Duodenal mucosa (tissue), 2 donors: Measurements from ENCODE around the gene SH3TC1.

Source experiments
- H3K27ac ChIP-seq: one replicate; pipeline ENCODE4 v1.7.0; 2013; ENCODE audit warnings: low read depth, low read length
- H3K27me3 ChIP-seq, 2 donors: one replicate each; pipeline ENCODE4 v1.7.0; 2013; ENCODE audit warnings: low read length in 2 of 2, control low read depth in 1 of 2; ENCODE audit not compliant: insufficient read depth in 2 of 2, control insufficient read depth in 1 of 2
- H3K36me3 ChIP-seq, 2 donors: one replicate each; pipeline ENCODE4 v1.7.0; 2013; ENCODE audit warnings: low read length in 2 of 2, control low read depth in 1 of 2; ENCODE audit not compliant: insufficient read depth in 2 of 2, control insufficient read depth in 1 of 2
- H3K4me1 ChIP-seq, 2 donors: one replicate each; pipeline ENCODE4 v1.7.0; 2013; ENCODE audit warnings: low read length in 2 of 2, control low read depth in 1 of 2; ENCODE audit not compliant: insufficient read depth in 2 of 2, control insufficient read depth in 1 of 2
- H3K4me3 ChIP-seq, 2 donors: one replicate each; pipeline ENCODE4 v1.7.0; 2013; ENCODE audit warnings: low read length in 2 of 2, low read depth in 1 of 2
- H3K9ac ChIP-seq, 2 donors: one replicate each; pipeline ENCODE4 v1.7.0; 2013; ENCODE audit warnings: low read length in 2 of 2, low read depth in 1 of 2
- H3K9me3 ChIP-seq, 2 donors: one replicate each; pipeline ENCODE4 v1.7.0; 2013; ENCODE audit warnings: low read length in 2 of 2, control low read depth in 1 of 2; ENCODE audit not compliant: control insufficient read depth in 1 of 2

The SH3TC1 gene

GRCh38 chr4:8171266-8171665, 27.8 kb upstream of the SH3TC1 start:
- Histone ChIP-seq H3K4me1 (no peaks in the 10 kb centered on the region), H3K27me3 (peaks cover 0 to 2% of the 10 kb centered on the region in 2 donors), H3K9ac (no peak overlapping the region), H3K9me3 (peaks cover 8% of the 10 kb centered on the region in 2 donors), H3K36me3 (no peaks in the 10 kb centered on the region), H3K4me3 (no peak overlapping the region), H3K27ac (no peak overlapping the region)

- no peak overlapping the region for H3K9ac ChIP-seq
- H3K9me3 ChIP-seq = peaks cover 8% of the 10 kb centered on the region in 2 donors
- H3K4me3 ChIP-seq = no peak overlapping the region
- no peaks in the 10 kb centered on the region for H3K4me1 ChIP-seq
- H3K27ac ChIP-seq = no peak overlapping the region
- no peaks in the 10 kb centered on the region for H3K36me3 ChIP-seq
- peaks cover 0 to 2% of the 10 kb centered on the region in 2 donors for H3K27me3 ChIP-seq
These were observed 26.8 kb upstream of the SH3TC1 start for GRCh38 chr4:8171984-8172924.

- H3K4me3 ChIP-seq = no peak overlapping the region
- H3K36me3 ChIP-seq = no peaks in the 10 kb centered on the region
- peaks cover 0 to 2% of the 10 kb centered on the region in 2 donors for H3K27me3 ChIP-seq
- H3K9me3 ChIP-seq = peaks cover 3 to 4% of the 10 kb centered on the region in 2 donors
- no peaks in the 10 kb centered on the region for H3K4me1 ChIP-seq
- H3K27ac ChIP-seq = no peak overlapping the region
- no peak overlapping the region for H3K9ac ChIP-seq
These were observed 25.4 kb upstream of the SH3TC1 start for GRCh38 chr4:8173492-8174242.

GRCh38 chr4:8174970-8175369, 24.1 kb upstream of the SH3TC1 start:
- Histone ChIP-seq H3K9me3 (no peaks in the 10 kb centered on the region), H3K4me1 (no peaks in the 10 kb centered on the region), H3K27me3 (peaks cover 0 to 2% of the 10 kb centered on the region in 2 donors), H3K9ac (no peak overlapping the region), H3K36me3 (no peaks in the 10 kb centered on the region), H3K27ac (no peak overlapping the region), H3K4me3 (no peak overlapping the region)

GRCh38 chr4:8175686-8176085, 23.4 kb upstream of the SH3TC1 start:
- H3K4me1 ChIP-seq = no peaks in the 10 kb centered on the region

GRCh38 chr4:8176547-8177399, 22.3 kb upstream of the SH3TC1 start:
- Histone ChIP-seq H3K27ac (no peak overlapping the region), H3K27me3 (peaks cover 0 to 2% of the 10 kb centered on the region in 2 donors)

More at GRCh38 chr4:8175686-8176085, 23.4 kb upstream of the SH3TC1 start:
- no peak overlapping the region for H3K27ac ChIP-seq
- no peaks in the 10 kb centered on the region for H3K36me3 ChIP-seq
- no peak overlapping the region for H3K4me3 ChIP-seq
- H3K27me3 ChIP-seq = peaks cover 0 to 2% of the 10 kb centered on the region in 2 donors
- H3K9me3 ChIP-seq = no peaks in the 10 kb centered on the region
- no peak overlapping the region for H3K9ac ChIP-seq

GRCh38 chr4:8177552-8177951, 21.5 kb upstream of the SH3TC1 start:
- Histone ChIP-seq H3K36me3 (no peaks in the 10 kb centered on the region), H3K27ac (no peak overlapping the region)

More at GRCh38 chr4:8176547-8177399, 22.3 kb upstream of the SH3TC1 start:
- Histone ChIP-seq H3K36me3 (no peaks in the 10 kb centered on the region), H3K4me3 (no peak overlapping the region), H3K4me1 (peaks cover under 1 to 5% of the 10 kb centered on the region in 2 donors), H3K9ac (no peak overlapping the region), H3K9me3 (no peaks in the 10 kb centered on the region)

GRCh38 chr4:8177956-8178355, 21.1 kb upstream of the SH3TC1 start:
- no peaks in the 10 kb centered on the region for H3K9me3 ChIP-seq
- H3K9ac ChIP-seq = no peak overlapping the region
- H3K4me3 ChIP-seq = no peak overlapping the region
- H3K27ac ChIP-seq = no peak overlapping the region
- peaks cover 12 to 17% of the 10 kb centered on the region in 2 donors for H3K4me1 ChIP-seq
- peaks cover 0 to 2% of the 10 kb centered on the region in 2 donors for H3K27me3 ChIP-seq
- H3K36me3 ChIP-seq = no peaks in the 10 kb centered on the region

More at GRCh38 chr4:8177552-8177951, 21.5 kb upstream of the SH3TC1 start:
- H3K27me3 ChIP-seq = peaks cover 0 to 2% of the 10 kb centered on the region in 2 donors
- no peak overlapping the region for H3K4me3 ChIP-seq
- no peak overlapping the region for H3K9ac ChIP-seq
- no peaks in the 10 kb centered on the region for H3K9me3 ChIP-seq
- H3K4me1 ChIP-seq = peaks cover 8 to 13% of the 10 kb centered on the region in 2 donors

- Histone ChIP-seq H3K4me3 (no peak overlapping the region), H3K9ac (no peak overlapping the region), H3K9me3 (no peaks in the 10 kb centered on the region), H3K36me3 (no peaks in the 10 kb centered on the region), H3K27me3 (peaks cover 0 to 2% of the 10 kb centered on the region in 2 donors), H3K4me1 (peaks cover 15 to 20% of the 10 kb centered on the region in 2 donors), H3K27ac (no peak overlapping the region)
These were observed 20.0 kb upstream of the SH3TC1 start for GRCh38 chr4:8179074-8179473.
